IMR-90 (cell line): ENCODE data around the gene EPO. TPM values are rescaled to one million over a fixed set of nuclear protein-coding genes. Genes with fewer than 3 reads are reported as not detected.

Source experiments
- ATAC-seq: fragments of 200-7000 bp; cut with Tn5 transposase; 2 replicates; pipeline ENCODE4 v1.9.1; 2020; ENCODE audit warnings: low read depth, mild to moderate bottlenecking, moderate library complexity
- BruUV-seq: library from RNA; stranded (reverse); fragments of 400-500 nt; replicated peaks from 2 replicates; lab custom pipeline; 2021; lab: Mats Ljungman, UMichigan
- CTCF ChIA-PET: fragments of 300-600 bp; formaldehyde crosslinking; extraction: SDS; loops from one replicate; lab custom pipeline; 2021; ENCODE audit warnings: antibody characterized with exemption; lab: Yijun Ruan, JAX
- POLR2A ChIA-PET: fragments of 300-600 bp; sonication (Branson Sonifier 250); formaldehyde crosslinking; loops from one replicate; lab custom pipeline; 2022; ENCODE audit warnings: antibody characterized with exemption; ENCODE audit not compliant: unreplicated experiment; lab: Charles Lee
- DNase-seq: peaks from one replicate; pipeline ENCODE4 v3.0.0; 2013
- H2AFZ ChIP-seq: replicated peaks from 2 replicates; pipeline ENCODE3; 2013; ENCODE audit warnings: low read length, mild to moderate bottlenecking; ENCODE audit not compliant: poor library complexity
- H2AK5ac ChIP-seq: 2 replicates; pipeline ENCODE4 v1.6.1; 2013; ENCODE audit warnings: low read depth, low read length, inconsistent platforms
- H2AK9ac ChIP-seq: replicated peaks from 2 replicates; pipeline ENCODE3; 2013; ENCODE audit warnings: mild to moderate bottlenecking, low read depth, low read length, moderate library complexity; ENCODE audit not compliant: poor library complexity
- H2BK120ac ChIP-seq: 2 replicates; pipeline ENCODE4 v1.6.1; 2013; ENCODE audit warnings: low read depth, low read length, inconsistent platforms
- H2BK15ac ChIP-seq: 3 replicates; pipeline ENCODE4 v1.6.1; 2013; ENCODE audit warnings: low read depth, low read length, inconsistent platforms
- H2BK20ac ChIP-seq: 2 replicates; pipeline ENCODE4 v1.6.1; 2013; ENCODE audit warnings: low read depth, mild to moderate bottlenecking, inconsistent platforms, low read length, moderate library complexity
- H2BK5ac ChIP-seq: 2 replicates; pipeline ENCODE4 v1.6.1; 2013; ENCODE audit warnings: mild to moderate bottlenecking, low read depth, low read length, inconsistent platforms; ENCODE audit not compliant: poor library complexity, severe bottlenecking
- H3K14ac ChIP-seq: replicated peaks from 2 replicates; pipeline ENCODE4 v1.6.1; 2013; ENCODE audit warnings: low read depth, low read length, inconsistent platforms
- H3K18ac ChIP-seq: 2 replicates; pipeline ENCODE4 v1.6.1; 2013; ENCODE audit warnings: low read depth, low read length, control low read depth
- H3K23ac ChIP-seq: 2 replicates; pipeline ENCODE4 v1.6.1; 2013; ENCODE audit warnings: low read depth, low read length, inconsistent platforms
- H3K27ac ChIP-seq: 2 replicates; pipeline ENCODE4 v1.5.1; 2013; ENCODE audit warnings: mild to moderate bottlenecking, control low read depth, low read length; ENCODE audit not compliant: insufficient read depth
- H3K27me3 ChIP-seq: 2 replicates; pipeline ENCODE4 v1.6.1; 2013; ENCODE audit warnings: low read length; ENCODE audit not compliant: control insufficient read depth, insufficient read depth
- H3K36me3 ChIP-seq: 2 replicates; pipeline ENCODE4 v1.6.1; 2013; ENCODE audit warnings: low read length, mixed read lengths; ENCODE audit not compliant: control insufficient read depth, insufficient read depth
- H3K4ac ChIP-seq: 2 replicates; pipeline ENCODE4 v1.6.1; 2013; ENCODE audit warnings: low read depth, low read length, inconsistent platforms
- H3K4me1 ChIP-seq: 2 replicates; pipeline ENCODE4 v1.6.1; 2013; ENCODE audit warnings: low read length, mixed read lengths; ENCODE audit not compliant: control insufficient read depth, insufficient read depth
- H3K4me2 ChIP-seq: 2 replicates; pipeline ENCODE4 v1.6.1; 2013; ENCODE audit warnings: low read depth, mild to moderate bottlenecking, control low read depth, low read length, moderate library complexity
- H3K4me3 ChIP-seq: 2 replicates; pipeline ENCODE4 v1.5.1; 2013; ENCODE audit warnings: low read depth, mild to moderate bottlenecking, control low read depth, low read length, moderate library complexity; ENCODE audit not compliant: insufficient read depth
- H3K56ac ChIP-seq: 2 replicates; pipeline ENCODE4 v1.6.1; 2013; ENCODE audit warnings: low read length, inconsistent platforms; ENCODE audit not compliant: insufficient read depth; ENCODE audit errors: extremely low read depth
- H3K79me1 ChIP-seq, 2 experiments: 2 replicates each; pipeline ENCODE4 v1.6.1; 2013; ENCODE audit warnings: low read length in 2 of 2, inconsistent platforms in 1 of 2, low read depth in 1 of 2
- H3K9ac ChIP-seq: 2 replicates; pipeline ENCODE4 v1.6.1; 2013; ENCODE audit warnings: low read depth, low read length, control low read depth
- H3K9me1 ChIP-seq: 2 replicates; pipeline ENCODE4 v1.6.1; 2013; ENCODE audit warnings: low read length, inconsistent platforms; ENCODE audit not compliant: insufficient read depth
- H3K9me3 ChIP-seq: 2 replicates; pipeline ENCODE4 v1.6.1; 2013; ENCODE audit warnings: low read length; ENCODE audit not compliant: control insufficient read depth, insufficient read depth
- H4K20me1 ChIP-seq: 2 replicates; pipeline ENCODE4 v1.6.1; 2013; ENCODE audit warnings: low read length, inconsistent platforms; ENCODE audit not compliant: insufficient read depth
- H4K5ac ChIP-seq: 2 replicates; pipeline ENCODE4 v1.6.1; 2013; ENCODE audit warnings: mild to moderate bottlenecking, low read depth, low read length, control low read depth
- H4K8ac ChIP-seq, 2 experiments: 2 replicates each; pipeline ENCODE4 v1.6.1; 2013; ENCODE audit warnings: low read depth in 2 of 2, low read length in 2 of 2, control low read depth in 1 of 2, inconsistent platforms in 1 of 2
- H4K91ac ChIP-seq: 2 replicates; pipeline ENCODE4 v1.6.1; 2013; ENCODE audit warnings: low read depth, low read length, inconsistent platforms; ENCODE audit not compliant: insufficient read depth
- BHLHE40 ChIP-seq: fragments of 150-350 bp; IDR thresholded peaks from 2 replicates; pipeline ENCODE4 v1.6.1; 2016; ENCODE audit warnings: mild to moderate bottlenecking, low read depth, low read length
- CEBPB ChIP-seq: IDR thresholded peaks from 2 replicates; pipeline ENCODE4 v1.6.1; 2012; ENCODE audit warnings: low read depth, low read length, improper control_type of control experiment
- CHD1 ChIP-seq: IDR thresholded peaks from 2 replicates; pipeline ENCODE4 v1.6.1; 2012; ENCODE audit warnings: low read depth, low read length, improper control_type of control experiment
- FOS ChIP-seq: fragments of 150-350 bp; IDR thresholded peaks from 2 replicates; pipeline ENCODE4 v1.6.1; 2016; ENCODE audit warnings: low read depth, low read length
- MAFK ChIP-seq: IDR thresholded peaks from 2 replicates; pipeline ENCODE4 v1.6.1; 2012; ENCODE audit warnings: low read depth, low read length, improper control_type of control experiment
- MAZ ChIP-seq: IDR thresholded peaks from 2 replicates; pipeline ENCODE4 v1.6.1; 2012; ENCODE audit warnings: low read depth, mild to moderate bottlenecking, low read length, improper control_type of control experiment, moderate library complexity, borderline replicate concordance
- MXI1 ChIP-seq: IDR thresholded peaks from 2 replicates; pipeline ENCODE4 v1.6.1; 2012; ENCODE audit warnings: low read depth, mild to moderate bottlenecking, low read length, moderate library complexity, borderline replicate concordance
- NFE2L2 ChIP-seq: fragments of 150-350 bp; IDR thresholded peaks from 2 replicates; pipeline ENCODE4 v1.6.1; 2016; ENCODE audit warnings: low read depth, mild to moderate bottlenecking, low read length
- POLR2A ChIP-seq: IDR thresholded peaks from 2 replicates; pipeline ENCODE4 v1.6.1; 2012; ENCODE audit warnings: mild to moderate bottlenecking, low read depth, low read length
- RAD21 ChIP-seq: IDR thresholded peaks from 2 replicates; pipeline ENCODE4 v1.6.1; 2012; ENCODE audit warnings: low read length, improper control_type of control experiment
- RCOR1 ChIP-seq: IDR thresholded peaks from 2 replicates; pipeline ENCODE4 v1.6.1; 2012; ENCODE audit warnings: mild to moderate bottlenecking, low read length, improper control_type of control experiment; ENCODE audit not compliant: insufficient replicate concordance
- RFX5 ChIP-seq: IDR thresholded peaks from 2 replicates; pipeline ENCODE4 v1.8.0; 2012; ENCODE audit warnings: low read depth, mild to moderate bottlenecking, low read length, moderate library complexity
- SMC3 ChIP-seq: fragments of 150-350 bp; IDR thresholded peaks from 2 replicates; pipeline ENCODE4 v1.6.1; 2016; ENCODE audit warnings: low read depth, mild to moderate bottlenecking, antibody characterized with exemption, low read length, moderate library complexity
- WGBS, 2 experiments: methylation state at CpG; one replicate each; pipeline versions ENCODE4 v1.1.5 to v1.1.7; 2013; ENCODE audit warnings: missing lambda C conversion rate in 2 of 2; ENCODE audit not compliant: insufficient read length in 1 of 2; ENCODE audit errors: extremely low coverage in 2 of 2; 5-methylcytosine and 5-hydroxymethylcytosine counted together
- dilution Hi-C: fragments of 300-500 bp; cut with HindIII; formaldehyde crosslinking; loops from one replicate; pipeline ENCODE4 v1.14.3; 2018; ENCODE audit warnings: low sequenced_read_pairs; ENCODE audit not compliant: unreplicated experiment
- in situ Hi-C: fragments of 300-500 bp; cut with MboI; formaldehyde crosslinking; loops from 3 replicates; pipeline ENCODE4 v1.14.3; 2019; ENCODE audit warnings: low sequenced_read_pairs, inconsistent platforms, mixed read lengths
- intact Hi-C: fragments of 100-400 bp; cut with micrococcal nuclease; formaldehyde crosslinking; loops from 2 replicates; pipeline ENCODE4 v1.10.0; 2022
- polyA plus RNA-seq, 3 experiments: library from polyadenylated mRNA; depleted of rRNA; stranded (reverse); fragments of >200 nt; gene quantifications; 2 replicates each; pipeline ENCODE4 v1.2.3, GENCODE V29; 2012; ENCODE audit warnings: low replicate concordance in 1 of 3
- total RNA-seq: library from RNA; depleted of rRNA; stranded (reverse); fragments of >200 nt; gene quantifications from 2 replicates; pipeline ENCODE4 v1.2.3, GENCODE V29; 2012
- TF ChIP-seq, protein P1 (sequence below): conservative IDR thresholded peaks from 2 replicates; pipeline ENCODE4 v1.5.1; 2012; ENCODE audit warnings: mild to moderate bottlenecking, low read depth, low read length, improper control_type of control experiment
- TF ChIP-seq, protein P2 (sequence below): fragments of 150-350 bp; IDR thresholded peaks from 2 replicates; pipeline ENCODE4 v1.6.1; 2016; ENCODE audit warnings: low read depth, mild to moderate bottlenecking, low read length, moderate library complexity, borderline replicate concordance

Gene EPO
- total and polyA plus RNA-seq, 2 of the 4 experiments (the other 2 are of a cell fraction) = not detected

DNA sequence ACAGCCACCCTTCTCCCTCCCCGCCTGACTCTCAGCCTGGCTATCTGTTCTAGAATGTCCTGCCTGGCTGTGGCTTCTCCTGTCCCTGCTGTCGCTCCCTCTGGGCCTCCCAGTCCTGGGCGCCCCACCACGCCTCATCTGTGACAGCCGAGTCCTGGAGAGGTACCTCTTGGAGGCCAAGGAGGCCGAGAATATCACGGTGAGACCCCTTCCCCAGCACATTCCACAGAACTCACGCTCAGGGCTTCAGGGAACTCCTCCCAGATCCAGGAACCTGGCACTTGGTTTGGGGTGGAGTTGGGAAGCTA lies 1.2 kb downstream of the EPO start:
- Histone ChIP-seq H4K91ac (no peak overlapping the region), H3K9me3 (peaks cover 9% of the 10 kb centered on the region), H2AK9ac (no peak overlapping the region), H3K36me3 (no peaks in the 10 kb centered on the region), H3K27me3 (peaks cover 51% of the 10 kb centered on the region), H4K20me1 (peaks cover 3% of the 10 kb centered on the region; the same call in 1 of the 2 replicates), H2BK20ac (no peak overlapping the region), H3K4me2 (no peak overlapping the region), H3K4me3 (no peak overlapping the region), H3K14ac (no peak overlapping the region), H2BK5ac (no peak overlapping the region), H3K23ac (0 out of 2 replicates have a peak overlapping the region, but pooled peaks have one; percentile 8), H4K5ac (no peak overlapping the region), H2BK15ac (no peak overlapping the region), H3K9ac (no peak overlapping the region), H3K56ac (no peak overlapping the region), H2AK5ac (no peak overlapping the region), H3K27ac (no peak overlapping the region), H2BK120ac (no peak overlapping the region), H3K9me1 (no peaks in the 10 kb centered on the region), H4K8ac (no peak overlapping the region), H3K79me1 (no peaks in the 10 kb centered on the region), H3K4ac (no peak overlapping the region), H3K4me1 (peaks cover 2% of the 10 kb centered on the region; the same call in 1 of the 2 replicates), H2AFZ (no peak overlapping the region), H3K18ac (no peak overlapping the region)
- POLR2A ChIA-PET = interaction anchor here (0.5 kb wide), 1 partner anchor 96 kb away, joined by 19 read pairs; no protein-coding TSS in a partner anchor
- dilution Hi-C loops = no loop called here
- DNase-seq = no peak
- no CpG with 5 or more reads among the region's 8 CpGs for WGBS, 2 experiments
- no TSS peak for BruUV-seq
- no peak for ATAC-seq
- CTCF ChIA-PET = no interaction called here
- intact Hi-C loops = no loop called here
- TF ChIP-seq RFX5 (no peak), CEBPB (no peak), BHLHE40 (no peak), NFE2L2 (no peak), MAZ (no peak), POLR2A (no peak), SMC3 (no peak), RCOR1 (no peak), RAD21 (no peak), MXI1 (no peak), FOS (no peak), MAFK (no peak), CHD1 (no peak)
- TF ChIP-seq, protein P1, sequence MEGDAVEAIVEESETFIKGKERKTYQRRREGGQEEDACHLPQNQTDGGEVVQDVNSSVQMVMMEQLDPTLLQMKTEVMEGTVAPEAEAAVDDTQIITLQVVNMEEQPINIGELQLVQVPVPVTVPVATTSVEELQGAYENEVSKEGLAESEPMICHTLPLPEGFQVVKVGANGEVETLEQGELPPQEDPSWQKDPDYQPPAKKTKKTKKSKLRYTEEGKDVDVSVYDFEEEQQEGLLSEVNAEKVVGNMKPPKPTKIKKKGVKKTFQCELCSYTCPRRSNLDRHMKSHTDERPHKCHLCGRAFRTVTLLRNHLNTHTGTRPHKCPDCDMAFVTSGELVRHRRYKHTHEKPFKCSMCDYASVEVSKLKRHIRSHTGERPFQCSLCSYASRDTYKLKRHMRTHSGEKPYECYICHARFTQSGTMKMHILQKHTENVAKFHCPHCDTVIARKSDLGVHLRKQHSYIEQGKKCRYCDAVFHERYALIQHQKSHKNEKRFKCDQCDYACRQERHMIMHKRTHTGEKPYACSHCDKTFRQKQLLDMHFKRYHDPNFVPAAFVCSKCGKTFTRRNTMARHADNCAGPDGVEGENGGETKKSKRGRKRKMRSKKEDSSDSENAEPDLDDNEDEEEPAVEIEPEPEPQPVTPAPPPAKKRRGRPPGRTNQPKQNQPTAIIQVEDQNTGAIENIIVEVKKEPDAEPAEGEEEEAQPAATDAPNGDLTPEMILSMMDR = no peak
- TF ChIP-seq, protein P2, sequence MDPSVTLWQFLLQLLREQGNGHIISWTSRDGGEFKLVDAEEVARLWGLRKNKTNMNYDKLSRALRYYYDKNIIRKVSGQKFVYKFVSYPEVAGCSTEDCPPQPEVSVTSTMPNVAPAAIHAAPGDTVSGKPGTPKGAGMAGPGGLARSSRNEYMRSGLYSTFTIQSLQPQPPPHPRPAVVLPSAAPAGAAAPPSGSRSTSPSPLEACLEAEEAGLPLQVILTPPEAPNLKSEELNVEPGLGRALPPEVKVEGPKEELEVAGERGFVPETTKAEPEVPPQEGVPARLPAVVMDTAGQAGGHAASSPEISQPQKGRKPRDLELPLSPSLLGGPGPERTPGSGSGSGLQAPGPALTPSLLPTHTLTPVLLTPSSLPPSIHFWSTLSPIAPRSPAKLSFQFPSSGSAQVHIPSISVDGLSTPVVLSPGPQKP = no peak
- in situ Hi-C loops = loop anchor here (25.0 kb wide), 1 partner anchor 341 kb away; no protein-coding TSS in a partner anchor
